HG03521 (cell line): Measurements from ENCODE around the gene ADAM17.
"Not testable (repeated sequence)": the region's sequence is repeated elsewhere in the genome, so short reads cannot be mapped to it uniquely, and the experiment has no call there.

Experiments used
- ATAC-seq: cut with Tn5 transposase; IDR thresholded peaks from one replicate; pipeline ENCODE4 v1.9.1; 2021; ENCODE audit warnings: mild to moderate bottlenecking, moderate library complexity; ENCODE audit not compliant: unreplicated experiment

The ADAM17 gene

GRCh38 chr2:9555297-9556120 is at the start of gene ADAM17:
ADAM17 (minus strand) TSS chr2:9555830; CDS start chr2:9555605, 225 bp downstream.
- ATAC-seq: peak; percentile 91

DNA sequence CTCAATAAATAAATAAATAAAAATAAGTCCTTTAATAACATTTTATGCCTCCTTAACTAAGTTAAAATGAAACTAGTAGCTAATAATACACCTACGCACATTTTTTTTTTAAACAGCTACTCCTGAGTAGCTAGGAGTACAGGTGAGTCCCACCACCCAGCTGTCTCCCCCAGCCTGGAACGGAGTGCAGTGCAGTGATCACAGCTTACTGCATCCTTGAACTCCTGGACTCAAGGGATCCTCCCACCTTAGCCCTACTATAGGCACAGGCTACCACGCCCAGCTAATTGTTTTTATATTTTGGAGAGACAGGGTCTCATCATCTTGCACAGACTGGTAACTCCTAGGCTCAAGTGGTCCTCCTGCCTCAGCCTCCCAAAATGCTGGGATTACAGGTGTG is 46.8 kb upstream of the ADAM17 start:
- no peak for ATAC-seq

DNA sequence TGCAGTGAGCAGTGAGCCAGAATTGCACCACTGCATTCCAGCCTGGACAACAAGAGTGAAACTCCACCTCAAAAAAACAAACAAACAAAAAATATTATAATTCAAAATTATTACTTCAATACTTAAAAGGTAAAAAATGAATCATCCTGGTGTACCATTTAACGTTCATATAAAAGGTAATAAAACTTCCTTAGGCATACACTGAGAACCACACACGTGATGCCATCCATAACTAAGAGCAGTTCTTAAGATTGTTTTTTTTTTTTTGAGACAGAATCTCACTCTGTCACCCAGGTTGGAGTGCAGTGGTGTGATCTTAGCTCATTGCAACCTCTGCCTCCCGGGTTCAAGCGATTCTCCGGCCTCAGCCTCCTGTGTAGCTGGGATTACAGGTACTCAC is 45.8 kb upstream of the ADAM17 start:
- no peak for ATAC-seq

DNA sequence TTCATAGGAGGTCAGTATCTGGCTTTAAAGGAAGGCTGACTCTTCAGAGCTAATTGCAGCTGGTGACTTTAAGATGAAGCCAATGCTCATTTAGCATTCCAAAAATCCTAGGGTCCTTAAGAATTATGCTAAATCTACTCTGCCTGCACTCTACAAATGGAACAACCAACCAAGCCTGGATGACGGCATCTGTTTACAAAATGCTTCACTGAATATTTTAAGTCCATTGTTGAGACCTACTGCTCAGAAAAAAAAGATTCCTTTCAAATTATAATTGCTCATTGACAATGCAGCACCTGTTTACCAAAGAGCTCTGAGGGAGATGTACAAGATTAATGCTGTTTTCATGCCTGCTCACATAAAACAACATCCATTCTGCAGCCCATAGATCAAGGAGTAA is 43.8 kb upstream of the ADAM17 start:
- no peak for ATAC-seq

GRCh38 chr2:9596621-9597311 is 41.1 kb upstream of the ADAM17 start:
- ATAC-seq: no peak

GRCh38 chr2:9595746-9596145 is 40.1 kb upstream of the ADAM17 start:
- ATAC-seq: no peak

DNA sequence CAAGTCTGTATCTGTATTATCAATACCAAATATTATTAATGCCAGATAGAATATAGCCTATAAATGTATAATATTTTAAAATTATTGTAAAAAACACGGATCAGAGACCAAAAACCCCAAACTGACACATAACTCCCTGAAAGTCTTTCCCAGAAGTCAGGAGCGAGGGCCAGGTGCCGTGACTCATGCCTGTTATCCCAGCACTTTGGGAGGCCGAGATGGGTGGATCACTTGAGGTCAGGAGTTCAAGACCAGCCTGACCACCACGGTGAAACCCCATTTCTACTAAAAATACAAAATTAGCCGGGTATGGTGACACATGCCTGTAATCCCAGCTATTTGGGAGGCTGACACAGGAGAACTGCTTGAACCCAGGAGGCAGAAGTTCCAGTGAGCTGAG is 39.6 kb upstream of the ADAM17 start:
- ATAC-seq: not testable (repeated sequence)

DNA sequence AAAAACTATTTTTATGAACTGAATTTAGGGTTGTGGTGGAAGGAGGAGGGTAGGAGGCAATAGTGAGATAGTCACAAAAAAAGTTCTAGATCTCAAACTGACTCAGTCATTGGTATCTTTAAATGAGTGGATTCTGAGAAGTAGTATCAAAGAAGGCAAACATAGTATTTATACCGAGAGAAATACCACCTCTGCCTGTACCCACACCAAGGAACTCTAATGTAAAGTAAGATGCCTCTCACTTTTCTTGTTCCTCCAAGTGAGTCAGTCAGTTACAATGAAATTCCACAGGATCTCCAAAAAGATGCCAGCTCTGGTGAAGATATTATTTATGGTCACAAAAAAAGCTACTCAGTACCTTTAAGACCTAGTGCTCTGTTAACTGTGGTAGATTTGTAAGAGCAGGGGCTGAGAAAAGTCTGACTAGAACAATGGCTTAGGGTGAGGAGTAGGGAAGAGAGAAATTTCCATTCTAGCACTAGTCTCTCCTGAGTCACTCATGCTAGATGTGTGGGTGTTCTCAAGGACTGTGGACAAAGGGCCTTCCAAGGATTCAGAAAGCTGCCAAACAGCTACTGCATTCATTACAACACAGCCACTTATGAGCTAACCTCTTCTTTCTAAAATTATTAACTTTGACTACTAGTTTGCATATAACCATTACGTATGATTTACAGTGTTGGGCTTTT is 38.9 kb upstream of the ADAM17 start:
- ATAC-seq: no peak

GRCh38 chr2:9593925-9594324 is 38.3 kb upstream of the ADAM17 start:
- ATAC-seq: no peak

DNA sequence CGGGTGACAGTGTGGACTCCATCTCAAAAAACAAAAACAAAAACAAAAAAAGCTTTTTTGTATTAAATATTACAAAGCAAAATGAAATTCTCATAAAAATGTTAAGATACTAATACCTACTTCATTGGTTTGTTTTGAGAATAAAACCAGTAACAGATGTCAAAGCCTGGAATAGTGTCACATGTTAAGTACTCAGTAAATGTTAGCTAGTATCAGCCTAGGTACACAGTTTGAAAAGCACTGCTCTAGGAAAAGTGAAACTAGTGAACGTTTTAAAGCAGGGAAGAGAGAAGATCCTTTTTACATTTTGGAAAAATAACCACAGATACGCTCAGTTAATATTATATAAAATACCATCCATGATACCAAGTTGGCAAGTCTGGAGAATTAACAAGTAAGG is 37.1 kb upstream of the ADAM17 start:
- no peak for ATAC-seq

DNA sequence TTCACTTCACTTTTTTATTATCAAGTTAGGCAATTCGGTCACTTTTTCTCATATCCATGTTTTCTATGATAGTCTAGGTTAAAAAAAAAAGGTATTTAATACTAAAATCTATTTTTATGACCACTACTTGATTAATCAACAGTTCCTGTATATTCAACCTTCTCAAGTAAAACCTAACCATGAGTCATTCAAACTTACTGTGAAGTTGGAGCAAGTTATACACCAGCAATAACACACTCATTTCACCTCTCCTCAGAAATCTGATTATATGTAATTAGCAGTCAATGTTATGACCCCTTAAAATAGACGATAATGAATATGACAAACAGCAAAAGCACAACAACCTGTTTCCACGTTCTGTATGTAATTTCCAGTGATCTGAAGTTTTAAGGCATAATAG is 35.0 kb upstream of the ADAM17 start:
- no peak for ATAC-seq

GRCh38 chr2:9586465-9586864 is 30.8 kb upstream of the ADAM17 start:
- ATAC-seq: no peak

GRCh38 chr2:9585486-9585885 is 29.9 kb upstream of the ADAM17 start:
- ATAC-seq: no peak

GRCh38 chr2:9584902-9585301 is 29.3 kb upstream of the ADAM17 start:
- not testable (repeated sequence) for ATAC-seq

- no peak for ATAC-seq
Measured at GRCh38 chr2:9582624-9583023, 27.0 kb upstream of the ADAM17 start.

- ATAC-seq: no peak
Measured at GRCh38 chr2:9578467-9579235, 23.0 kb upstream of the ADAM17 start.

DNA sequence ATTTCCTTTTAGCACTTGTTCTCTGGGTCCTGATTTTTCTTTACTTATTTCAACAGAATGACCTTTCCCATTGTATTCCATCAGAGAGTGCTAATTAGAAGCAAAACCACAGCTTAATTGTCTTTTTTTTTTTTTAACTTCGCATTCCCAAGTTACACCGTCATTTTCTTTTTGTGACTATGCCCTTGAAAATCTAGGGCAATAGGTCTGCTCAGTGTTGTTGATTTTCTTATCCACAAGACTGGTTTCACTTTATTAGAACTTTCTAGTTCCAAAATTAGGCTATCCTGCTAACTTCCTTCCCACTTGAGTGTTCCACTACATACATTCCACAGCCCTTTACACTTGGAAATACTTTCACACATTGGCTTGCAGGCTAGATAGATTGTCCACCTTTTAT is 18.7 kb upstream of the ADAM17 start:
- ATAC-seq: no peak

- no peak for ATAC-seq
Measured at GRCh38 chr2:9573840-9574239, 18.2 kb upstream of the ADAM17 start.

- ATAC-seq: no peak
Measured at GRCh38 chr2:9573013-9573720, 17.5 kb upstream of the ADAM17 start.
